ENCODE results near the gene GPX4. TPM values are rescaled to one million over a fixed set of nuclear protein-coding genes. Genes with fewer than 3 reads are reported as not detected.

Gene GPX4
- total and polyA plus RNA-seq, 2 of the 13 experiments (the other 11 are each of a cell fraction or from before 2014, with no cell fraction given), result 535 to 613 TPM

DNA sequence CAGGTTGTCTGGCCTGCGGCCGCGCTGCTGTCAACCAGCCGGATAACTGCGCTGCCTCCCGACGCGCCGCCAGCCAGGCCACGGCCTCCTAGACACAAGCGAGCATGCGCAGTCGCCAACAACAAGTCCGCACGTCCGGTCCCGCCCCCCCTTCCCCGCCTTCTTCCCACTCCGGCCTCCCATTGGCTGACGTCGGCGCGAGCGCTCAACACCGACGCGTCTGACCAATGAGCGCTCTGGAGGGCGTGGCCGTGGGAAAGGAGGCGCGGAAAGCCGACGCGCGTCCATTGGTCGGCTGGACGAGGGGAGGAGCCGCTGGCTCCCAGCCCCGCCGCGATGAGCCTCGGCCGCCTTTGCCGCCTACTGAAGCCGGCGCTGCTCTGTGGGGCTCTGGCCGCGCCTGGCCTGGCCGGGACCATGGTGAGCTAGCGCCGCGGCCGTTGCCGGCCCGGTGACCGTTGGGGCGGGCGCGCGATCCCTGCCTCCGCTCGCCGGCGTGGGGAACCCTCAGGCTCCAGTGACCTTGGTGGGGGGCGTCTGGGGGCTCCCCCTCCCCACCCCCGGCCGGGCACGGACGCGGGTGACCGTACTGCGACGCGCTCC, at the start of gene GPX4 (continued):
- TF ChIP-seq AHDC1 (CRISPR knock-in tag; IDR thresholded peaks at IDR 0.05; ENCODE audit: borderline replicate concordance), result no peak
- TF ChIP-seq ARNT (IDR thresholded peaks at IDR 0.05), result no peak
- TF ChIP-seq ATF3 (CRISPR knock-in tag; IDR thresholded peaks at IDR 0.05), result peak; percentile 52; the same call in 1 of the 2 replicates
- TF ChIP-seq, protein P1, sequence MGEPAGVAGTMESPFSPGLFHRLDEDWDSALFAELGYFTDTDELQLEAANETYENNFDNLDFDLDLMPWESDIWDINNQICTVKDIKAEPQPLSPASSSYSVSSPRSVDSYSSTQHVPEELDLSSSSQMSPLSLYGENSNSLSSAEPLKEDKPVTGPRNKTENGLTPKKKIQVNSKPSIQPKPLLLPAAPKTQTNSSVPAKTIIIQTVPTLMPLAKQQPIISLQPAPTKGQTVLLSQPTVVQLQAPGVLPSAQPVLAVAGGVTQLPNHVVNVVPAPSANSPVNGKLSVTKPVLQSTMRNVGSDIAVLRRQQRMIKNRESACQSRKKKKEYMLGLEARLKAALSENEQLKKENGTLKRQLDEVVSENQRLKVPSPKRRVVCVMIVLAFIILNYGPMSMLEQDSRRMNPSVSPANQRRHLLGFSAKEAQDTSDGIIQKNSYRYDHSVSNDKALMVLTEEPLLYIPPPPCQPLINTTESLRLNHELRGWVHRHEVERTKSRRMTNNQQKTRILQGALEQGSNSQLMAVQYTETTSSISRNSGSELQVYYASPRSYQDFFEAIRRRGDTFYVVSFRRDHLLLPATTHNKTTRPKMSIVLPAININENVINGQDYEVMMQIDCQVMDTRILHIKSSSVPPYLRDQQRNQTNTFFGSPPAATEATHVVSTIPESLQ (CRISPR knock-in tag; conservative IDR thresholded peaks at IDR 0.05), result no peak
- TF ChIP-seq GFI1 (CRISPR knock-in tag; IDR thresholded peaks at IDR 0.05; ENCODE audit: borderline replicate concordance), result 0 out of 2 replicates have a peak, but pooled peaks have one; percentile 57
- TF ChIP-seq DZIP1 (CRISPR knock-in tag; IDR thresholded peaks at IDR 0.05), result no peak
- no peak for TF ChIP-seq NFE2L2 (IDR thresholded peaks at IDR 0.05; ENCODE audit: low read length)
- TF ChIP-seq NPAS2 (CRISPR knock-in tag; IDR thresholded peaks at IDR 0.05; ENCODE audit: borderline replicate concordance), result no peak
- no peak; the same call in 1 of the 2 replicates for TF ChIP-seq CREBL2 (CRISPR knock-in tag; IDR thresholded peaks at IDR 0.05; ENCODE audit: borderline replicate concordance)
- TF ChIP-seq, protein P2, sequence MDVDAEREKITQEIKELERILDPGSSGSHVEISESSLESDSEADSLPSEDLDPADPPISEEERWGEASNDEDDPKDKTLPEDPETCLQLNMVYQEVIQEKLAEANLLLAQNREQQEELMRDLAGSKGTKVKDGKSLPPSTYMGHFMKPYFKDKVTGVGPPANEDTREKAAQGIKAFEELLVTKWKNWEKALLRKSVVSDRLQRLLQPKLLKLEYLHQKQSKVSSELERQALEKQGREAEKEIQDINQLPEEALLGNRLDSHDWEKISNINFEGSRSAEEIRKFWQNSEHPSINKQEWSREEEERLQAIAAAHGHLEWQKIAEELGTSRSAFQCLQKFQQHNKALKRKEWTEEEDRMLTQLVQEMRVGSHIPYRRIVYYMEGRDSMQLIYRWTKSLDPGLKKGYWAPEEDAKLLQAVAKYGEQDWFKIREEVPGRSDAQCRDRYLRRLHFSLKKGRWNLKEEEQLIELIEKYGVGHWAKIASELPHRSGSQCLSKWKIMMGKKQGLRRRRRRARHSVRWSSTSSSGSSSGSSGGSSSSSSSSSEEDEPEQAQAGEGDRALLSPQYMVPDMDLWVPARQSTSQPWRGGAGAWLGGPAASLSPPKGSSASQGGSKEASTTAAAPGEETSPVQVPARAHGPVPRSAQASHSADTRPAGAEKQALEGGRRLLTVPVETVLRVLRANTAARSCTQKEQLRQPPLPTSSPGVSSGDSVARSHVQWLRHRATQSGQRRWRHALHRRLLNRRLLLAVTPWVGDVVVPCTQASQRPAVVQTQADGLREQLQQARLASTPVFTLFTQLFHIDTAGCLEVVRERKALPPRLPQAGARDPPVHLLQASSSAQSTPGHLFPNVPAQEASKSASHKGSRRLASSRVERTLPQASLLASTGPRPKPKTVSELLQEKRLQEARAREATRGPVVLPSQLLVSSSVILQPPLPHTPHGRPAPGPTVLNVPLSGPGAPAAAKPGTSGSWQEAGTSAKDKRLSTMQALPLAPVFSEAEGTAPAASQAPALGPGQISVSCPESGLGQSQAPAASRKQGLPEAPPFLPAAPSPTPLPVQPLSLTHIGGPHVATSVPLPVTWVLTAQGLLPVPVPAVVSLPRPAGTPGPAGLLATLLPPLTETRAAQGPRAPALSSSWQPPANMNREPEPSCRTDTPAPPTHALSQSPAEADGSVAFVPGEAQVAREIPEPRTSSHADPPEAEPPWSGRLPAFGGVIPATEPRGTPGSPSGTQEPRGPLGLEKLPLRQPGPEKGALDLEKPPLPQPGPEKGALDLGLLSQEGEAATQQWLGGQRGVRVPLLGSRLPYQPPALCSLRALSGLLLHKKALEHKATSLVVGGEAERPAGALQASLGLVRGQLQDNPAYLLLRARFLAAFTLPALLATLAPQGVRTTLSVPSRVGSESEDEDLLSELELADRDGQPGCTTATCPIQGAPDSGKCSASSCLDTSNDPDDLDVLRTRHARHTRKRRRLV (CRISPR knock-in tag; IDR thresholded peaks at IDR 0.05), result no peak
